B cell (primary cell): ENCODE results near the gene BMP6. TPM values are rescaled to one million over a fixed set of nuclear protein-coding genes. Genes with fewer than 3 reads are reported as not detected.

ENCODE experiments used
- ATAC-seq: fragments of 200-7000 bp; cut with Tn5 transposase; one replicate; pipeline ENCODE4 v1.10.0; 2021; ENCODE audit warnings: low read depth, mild to moderate bottlenecking, moderate number of reproducible peaks, moderate library complexity
- CTCF ChIA-PET: fragments of 350-600 bp; sonication (Branson Sonifier 250); formaldehyde crosslinking; loops from one replicate; lab custom pipeline; 2021; ENCODE audit warnings: antibody characterized with exemption, inconsistent platforms; lab: Charles Lee
- POLR2A ChIA-PET: fragments of 350-600 bp; sonication (Branson Sonifier 250); formaldehyde crosslinking; loops from one replicate; lab custom pipeline; 2021; ENCODE audit warnings: antibody characterized with exemption; lab: Charles Lee
- DNase-seq: peaks from one replicate; pipeline ENCODE4 v3.0.0; 2013
- H2AFZ ChIP-seq: 2 replicates; pipeline ENCODE4 v1.6.1; 2012; ENCODE audit warnings: mild to moderate bottlenecking, low read depth, low read length; ENCODE audit not compliant: insufficient read depth, poor library complexity, severe bottlenecking
- H3K27ac ChIP-seq, 2 donors: 1 replicate in 1 of 2; 2 replicates in 1 of 2; pipeline ENCODE4 v1.5.1; 2012 to 2013; ENCODE audit warnings: low read length in 2 of 2, mild to moderate bottlenecking in 2 of 2, moderate library complexity in 1 of 2
- H3K27me3 ChIP-seq, 4 experiments: fragments of 200-600 bp in 1 of 4; sonication (generic) in 1 of 4; replicated peaks in 1 of 4; 1 replicate in 2 of 4; 2 replicates in 2 of 4; pipeline versions ENCODE4 v1.6.1 to v1.7.0; 2013 to 2016; ENCODE audit warnings: low read length in 3 of 4, mild to moderate bottlenecking in 2 of 4, mixed read lengths in 1 of 4, moderate library complexity in 1 of 4; ENCODE audit not compliant: insufficient read depth in 4 of 4, control insufficient read depth in 3 of 4; ENCODE audit errors: control extremely low read depth in 1 of 4
- H3K36me3 ChIP-seq, 2 experiments: replicated peaks in 1 of 2; 1 replicate in 1 of 2; 2 replicates in 1 of 2; pipeline versions ENCODE4 v1.6.1 to v1.7.1; 2013; ENCODE audit warnings: low read length in 1 of 2; ENCODE audit not compliant: insufficient read depth in 2 of 2, control insufficient read depth in 1 of 2; ENCODE audit errors: control extremely low read depth in 1 of 2, extremely low read depth in 1 of 2
- H3K4me1 ChIP-seq, 2 donors: fragments of 200-600 bp in 1 of 2; sonication (generic) in 1 of 2; 1 replicate in 1 of 2; 2 replicates in 1 of 2; pipeline versions ENCODE4 v1.5.1 to v1.6.1; 2013 to 2017; ENCODE audit warnings: low read length in 2 of 2; ENCODE audit not compliant: control insufficient read depth in 2 of 2, insufficient read depth in 2 of 2
- H3K4me2 ChIP-seq: replicated peaks from 2 replicates; pipeline ENCODE3; 2012; ENCODE audit warnings: mild to moderate bottlenecking, low read depth, low read length; ENCODE audit not compliant: poor library complexity, severe bottlenecking
- H3K4me3 ChIP-seq, 5 experiments: fragments of 200-600 bp in 1 of 5; sonication (generic) in 1 of 5; 1 replicate in 3 of 5; 2 replicates in 2 of 5; pipeline versions ENCODE4 v1.5.1 to v1.7.0; 2011 to 2016; ENCODE audit warnings: low read length in 4 of 5, mild to moderate bottlenecking in 4 of 5, low read depth in 2 of 5, control low read depth in 1 of 5, moderate library complexity in 1 of 5; ENCODE audit not compliant: insufficient read depth in 1 of 5; ENCODE audit errors: control extremely low read depth in 1 of 5, extremely low read depth in 1 of 5
- H3K79me2 ChIP-seq: fragments of 200-600 bp; sonication (generic); one replicate; pipeline ENCODE4 v1.6.0; 2016; ENCODE audit warnings: low read length; ENCODE audit not compliant: control insufficient read depth, insufficient read depth
- H3K9ac ChIP-seq: fragments of 200-600 bp; sonication (generic); 2 replicates; pipeline ENCODE4 v1.6.1; 2017; ENCODE audit warnings: mild to moderate bottlenecking, low read length, moderate library complexity
- H3K9me3 ChIP-seq, 3 donors: one replicate each; pipeline versions ENCODE4 v1.6.1 to v1.7.1; 2013; ENCODE audit warnings: low read length in 2 of 3; ENCODE audit not compliant: control insufficient read depth in 2 of 3, insufficient read depth in 1 of 3; ENCODE audit errors: control extremely low read depth in 1 of 3
- H4K20me1 ChIP-seq: 2 replicates; pipeline ENCODE4 v1.6.0; 2012; ENCODE audit warnings: mild to moderate bottlenecking, low read length; ENCODE audit not compliant: insufficient read depth, control insufficient read depth, poor library complexity, severe bottlenecking
- H3K27ac Mint-ChIP-seq: one replicate; pipeline ENCODE4 v1.8.0; 2021; ENCODE audit warnings: mixed read lengths
- H3K27me3 Mint-ChIP-seq: one replicate; pipeline ENCODE4 v1.8.0; 2021; ENCODE audit warnings: mixed read lengths
- H3K4me1 Mint-ChIP-seq: one replicate; pipeline ENCODE4 v1.8.0; 2021; ENCODE audit warnings: mixed read lengths
- H3K4me3 Mint-ChIP-seq: one replicate; pipeline ENCODE4 v1.8.0; 2021; ENCODE audit warnings: mixed read lengths
- H3K9me3 Mint-ChIP-seq: one replicate; pipeline ENCODE4 v1.8.0; 2022; ENCODE audit warnings: mixed read lengths; ENCODE audit not compliant: insufficient read depth
- EZH2 ChIP-seq: IDR thresholded peaks from 2 replicates; pipeline ENCODE4 v1.6.1; 2012; ENCODE audit warnings: borderline replicate concordance, low read depth, mild to moderate bottlenecking, moderate library complexity, low read length; ENCODE audit not compliant: insufficient read depth, poor library complexity, severe bottlenecking
- WGBS: methylation state at CpG from one replicate; pipeline ENCODE4 v1.1.5; 2013; ENCODE audit warnings: missing lambda C conversion rate; ENCODE audit not compliant: insufficient coverage; 5-methylcytosine and 5-hydroxymethylcytosine counted together
- intact Hi-C: fragments of 100-400 bp; cut with micrococcal nuclease; formaldehyde crosslinking; loops from one replicate; pipeline ENCODE4 v1.10.0; 2022
- polyA plus RNA-seq: library from polyadenylated mRNA; depleted of rRNA; stranded (reverse); fragments of >200 nt; gene quantifications from 2 replicates; pipeline ENCODE4 v1.2.3, GENCODE V29; 2012
- total RNA-seq, 2 donors: library from RNA; stranded (reverse); fragments of 120-200 nt in 1 of 2; gene quantifications; 1 replicate in 1 of 2; 2 replicates in 1 of 2; pipeline versions ENCODE4 v1.2.3 to v1.2.4, GENCODE V29; 2013 to 2022
- TF ChIP-seq, protein P1 (sequence below): fragments of 200-600 bp; IDR thresholded peaks from one replicate; pipeline ENCODE4 v1.8.0; 2022; ENCODE audit warnings: antibody characterized with exemption, mild to moderate bottlenecking

The BMP6 gene
- total and polyA plus RNA-seq, 2 donors (not counting 1 experiment from before 2014, with no cell fraction given), result 0.43 to 2.9 TPM

DNA sequence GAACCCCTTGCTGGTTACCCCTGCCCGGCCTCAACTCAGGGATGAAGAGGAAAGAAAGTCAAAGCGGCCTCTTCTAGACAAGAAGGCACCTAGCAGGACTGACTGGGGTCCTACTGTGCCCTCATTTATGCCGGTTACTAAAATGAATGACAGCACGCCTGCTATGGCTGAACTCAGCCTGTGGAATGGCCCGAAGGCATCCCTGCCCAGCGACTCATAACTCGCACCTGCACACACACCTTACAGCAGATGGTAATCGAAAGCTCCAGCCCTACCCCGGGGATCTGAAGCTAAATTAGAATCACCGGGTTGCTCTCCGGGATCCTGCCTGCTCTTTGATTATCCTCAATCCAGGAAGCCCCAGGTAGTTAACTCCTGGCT is 185.4 kb downstream of the BMP6 start:
- CTCF ChIA-PET, result interaction anchor here (0.8 kb wide), 1 partner anchor 80 kb away, joined by 3 read pairs; no protein-coding TSS in a partner anchor
- H3K4me3 Mint-ChIP-seq, result no peak overlapping the region
- H3K79me2 ChIP-seq, result peaks cover 26% of the 10 kb centered on the region
- peaks cover 0 to 3% of the 10 kb centered on the region in 2 experiments for H3K36me3 ChIP-seq
- H3K4me1 ChIP-seq, result peaks cover 32 to 77% of the 10 kb centered on the region in 2 donors
- peaks cover 18% of the 10 kb centered on the region for H4K20me1 ChIP-seq
- peak overlapping the region; percentile 30 to 82 (median 61) for H3K4me3 ChIP-seq
- H3K4me1 Mint-ChIP-seq, result peaks cover 22% of the 10 kb centered on the region
- H3K9me3 ChIP-seq, result no peaks in the 10 kb centered on the region
- ATAC-seq (no peak), DNase-seq (no peak)
- H3K4me2 ChIP-seq, result peak overlapping the region; percentile 83
- peak overlapping the region; percentile 76 for H3K9ac ChIP-seq
- H3K27me3 ChIP-seq, result no peaks in the 10 kb centered on the region
- intact Hi-C loops, result loop anchor here (2.0 to 10.0 kb wide), 3 partner anchors 27 to 191 kb away; partner anchors contain the start of genes BMP6 and EEF1E1
- TF ChIP-seq, protein P1, sequence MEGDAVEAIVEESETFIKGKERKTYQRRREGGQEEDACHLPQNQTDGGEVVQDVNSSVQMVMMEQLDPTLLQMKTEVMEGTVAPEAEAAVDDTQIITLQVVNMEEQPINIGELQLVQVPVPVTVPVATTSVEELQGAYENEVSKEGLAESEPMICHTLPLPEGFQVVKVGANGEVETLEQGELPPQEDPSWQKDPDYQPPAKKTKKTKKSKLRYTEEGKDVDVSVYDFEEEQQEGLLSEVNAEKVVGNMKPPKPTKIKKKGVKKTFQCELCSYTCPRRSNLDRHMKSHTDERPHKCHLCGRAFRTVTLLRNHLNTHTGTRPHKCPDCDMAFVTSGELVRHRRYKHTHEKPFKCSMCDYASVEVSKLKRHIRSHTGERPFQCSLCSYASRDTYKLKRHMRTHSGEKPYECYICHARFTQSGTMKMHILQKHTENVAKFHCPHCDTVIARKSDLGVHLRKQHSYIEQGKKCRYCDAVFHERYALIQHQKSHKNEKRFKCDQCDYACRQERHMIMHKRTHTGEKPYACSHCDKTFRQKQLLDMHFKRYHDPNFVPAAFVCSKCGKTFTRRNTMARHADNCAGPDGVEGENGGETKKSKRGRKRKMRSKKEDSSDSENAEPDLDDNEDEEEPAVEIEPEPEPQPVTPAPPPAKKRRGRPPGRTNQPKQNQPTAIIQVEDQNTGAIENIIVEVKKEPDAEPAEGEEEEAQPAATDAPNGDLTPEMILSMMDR, result no peak
- TF ChIP-seq EZH2, result no peak
- H2AFZ ChIP-seq, result peak overlapping the region; percentile 98
- H3K27me3 Mint-ChIP-seq, result no peaks in the 10 kb centered on the region
- POLR2A ChIA-PET, result interaction anchor here (0.7 kb wide), 1 partner anchor 148 kb away, joined by 3 read pairs; no protein-coding TSS in a partner anchor
- peak overlapping the region; percentile 74 to 90 for H3K27ac ChIP-seq
- H3K27ac Mint-ChIP-seq, result no peak overlapping the region
- no peaks in the 10 kb centered on the region for H3K9me3 Mint-ChIP-seq
- WGBS, result 92% methylated on average over 11 of the region's 11 CpGs

DNA sequence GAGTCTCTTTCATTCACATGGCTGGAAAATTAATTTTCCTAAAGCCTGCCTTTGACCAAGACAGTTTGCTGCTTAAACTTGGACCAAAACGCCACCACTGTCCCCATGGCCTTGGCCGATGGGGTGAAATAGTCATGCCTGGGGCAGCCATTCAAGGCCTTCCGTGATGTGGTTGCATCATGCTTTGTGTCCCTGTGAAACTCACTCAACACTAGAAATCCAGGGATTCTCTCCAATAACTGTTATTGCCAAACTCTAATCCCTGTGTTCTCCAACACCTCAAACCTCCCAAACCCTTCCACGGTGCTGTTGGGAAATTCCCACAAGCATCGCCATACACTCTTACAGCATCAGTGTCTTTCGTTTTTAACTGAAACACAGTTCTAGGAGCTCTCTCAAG is 186.1 kb downstream of the BMP6 start:
- Mint-ChIP-seq H3K4me3 (no peak overlapping the region), H3K27me3 (no peaks in the 10 kb centered on the region), H3K9me3 (no peaks in the 10 kb centered on the region), H3K27ac (no peak overlapping the region), H3K4me1 (peaks cover 23% of the 10 kb centered on the region)
- ATAC-seq, result no peak
- H3K4me2 ChIP-seq, result no peak overlapping the region
- peaks cover 39 to 80% of the 10 kb centered on the region in 2 donors for H3K4me1 ChIP-seq
- DNase-seq, result no peak
- H3K9ac ChIP-seq, result no peak overlapping the region
- intact Hi-C loops, result loop anchor here (10.0 kb wide), 1 partner anchor 187 kb away; the partner anchor contains the start of gene BMP6
- H3K4me3 ChIP-seq, result no peak overlapping the region
- H3K27me3 ChIP-seq, result no peaks in the 10 kb centered on the region
- 93% methylated on average over 5 of the region's 6 CpGs for WGBS
- CTCF ChIA-PET, result interaction anchor here (0.6 kb wide), 1 partner anchor 13 kb away, joined by 3 read pairs; no protein-coding TSS in a partner anchor
- H3K9me3 ChIP-seq, result no peaks in the 10 kb centered on the region
- peaks cover 26% of the 10 kb centered on the region for H3K79me2 ChIP-seq
- H2AFZ ChIP-seq, result no peak overlapping the region
- POLR2A ChIA-PET, result no interaction called here
- H3K36me3 ChIP-seq, result peaks cover 0 to 3% of the 10 kb centered on the region in 2 experiments
- H3K27ac ChIP-seq, result no peak overlapping the region
- H4K20me1 ChIP-seq, result peaks cover 15% of the 10 kb centered on the region
- TF ChIP-seq, protein P1, result no peak
- TF ChIP-seq EZH2, result no peak
